Tibial artery (tissue), 4 donors: ENCODE results near the gene MED1.
"Not testable (repeated sequence)": the region's sequence is repeated elsewhere in the genome, so short reads cannot be mapped to it uniquely, and the experiment has no call there.

Experiments
- DNase-seq, 2 donors: peaks; one replicate each; pipeline ENCODE4 v3.0.0-alpha.2; 2019
- H3K27ac ChIP-seq, 2 donors: fragments of 200-600 bp; sonication (generic) in 1 of 2; 1 replicate in 1 of 2; 2 replicates in 1 of 2; pipeline ENCODE4 v1.5.1; 2018 to 2019; ENCODE audit warnings: mild to moderate bottlenecking in 1 of 2
- H3K27me3 ChIP-seq, 2 donors: fragments of 200-600 bp; sonication (generic) in 1 of 2; one replicate each; pipeline versions ENCODE4 v1.5.1 to v1.6.0; 2016 to 2019
- H3K36me3 ChIP-seq, 3 donors: fragments of 200-600 bp; sonication (generic) in 2 of 3; one replicate each; pipeline ENCODE4 v1.5.1; 2016 to 2019; ENCODE audit warnings: mild to moderate bottlenecking in 2 of 3
- H3K4me1 ChIP-seq, 4 donors: fragments of 200-600 bp; sonication (generic) in 2 of 4; 1 replicate in 3 of 4; 2 replicates in 1 of 4; pipeline ENCODE4 v1.5.1; 2016 to 2019
- H3K4me3 ChIP-seq, 2 donors: fragments of 200-600 bp; sonication (generic) in 1 of 2; 1 replicate in 1 of 2; 2 replicates in 1 of 2; pipeline ENCODE4 v1.5.1; 2018 to 2019; ENCODE audit warnings: mild to moderate bottlenecking in 2 of 2
- H3K9me3 ChIP-seq, 3 donors: fragments of 200-600 bp; sonication (generic) in 1 of 3; one replicate each; pipeline ENCODE4 v1.5.1; 2016 to 2019
- intact Hi-C: fragments of 100-400 bp; cut with DNase I; formaldehyde crosslinking; loops from one replicate; pipeline ENCODE4 v1.15.0; 2023; ENCODE audit warnings: low total_unique reads
- TF ChIP-seq, protein P1 (sequence below), 2 experiments: fragments of 200-600 bp in 1 of 2; fragments of 450-650 bp in 1 of 2; IDR thresholded peaks; one replicate each; pipeline ENCODE4 v1.5.1; 2017 to 2019; ENCODE audit warnings: antibody characterized with exemption in 2 of 2, mild to moderate bottlenecking in 1 of 2, moderate library complexity in 1 of 2

The MED1 gene

DNA sequence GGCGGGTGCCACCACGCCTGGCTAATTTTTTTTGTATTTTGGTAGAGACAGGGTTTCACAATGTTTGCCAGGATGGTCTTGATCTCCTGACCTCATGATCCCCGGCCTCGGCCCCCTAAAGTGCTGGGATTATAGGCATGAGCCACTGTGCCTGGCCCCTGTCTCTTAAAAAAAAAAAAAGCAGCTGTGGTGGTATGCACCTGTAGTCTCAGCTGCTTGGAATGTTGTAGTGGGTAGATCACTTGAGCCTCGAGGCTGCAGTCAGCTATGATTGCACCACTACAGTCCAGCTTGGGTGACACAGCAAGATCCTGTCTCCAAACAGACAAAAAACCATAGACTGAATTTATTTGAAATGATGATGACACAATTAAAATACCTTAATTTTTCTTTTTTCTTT lies 34.5 kb upstream of the MED1 start:
- TF ChIP-seq, protein P1, sequence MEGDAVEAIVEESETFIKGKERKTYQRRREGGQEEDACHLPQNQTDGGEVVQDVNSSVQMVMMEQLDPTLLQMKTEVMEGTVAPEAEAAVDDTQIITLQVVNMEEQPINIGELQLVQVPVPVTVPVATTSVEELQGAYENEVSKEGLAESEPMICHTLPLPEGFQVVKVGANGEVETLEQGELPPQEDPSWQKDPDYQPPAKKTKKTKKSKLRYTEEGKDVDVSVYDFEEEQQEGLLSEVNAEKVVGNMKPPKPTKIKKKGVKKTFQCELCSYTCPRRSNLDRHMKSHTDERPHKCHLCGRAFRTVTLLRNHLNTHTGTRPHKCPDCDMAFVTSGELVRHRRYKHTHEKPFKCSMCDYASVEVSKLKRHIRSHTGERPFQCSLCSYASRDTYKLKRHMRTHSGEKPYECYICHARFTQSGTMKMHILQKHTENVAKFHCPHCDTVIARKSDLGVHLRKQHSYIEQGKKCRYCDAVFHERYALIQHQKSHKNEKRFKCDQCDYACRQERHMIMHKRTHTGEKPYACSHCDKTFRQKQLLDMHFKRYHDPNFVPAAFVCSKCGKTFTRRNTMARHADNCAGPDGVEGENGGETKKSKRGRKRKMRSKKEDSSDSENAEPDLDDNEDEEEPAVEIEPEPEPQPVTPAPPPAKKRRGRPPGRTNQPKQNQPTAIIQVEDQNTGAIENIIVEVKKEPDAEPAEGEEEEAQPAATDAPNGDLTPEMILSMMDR (IDR thresholded peaks at IDR 0.05) = no peak
- Histone ChIP-seq H3K9me3 (no peaks in the 10 kb centered on the region), H3K36me3 (peaks cover 2 to 30% (median 7%) of the 10 kb centered on the region in 3 donors), H3K4me1 (peaks cover 0 to 15% (median 6%) of the 10 kb centered on the region in 4 donors), H3K4me3 (no peak overlapping the region), H3K27ac (no peak overlapping the region), H3K27me3 (no peaks in the 10 kb centered on the region)
- intact Hi-C loops = no loop called here
- DNase-seq = peak in 1 of 2 donors; percentile 53

DNA sequence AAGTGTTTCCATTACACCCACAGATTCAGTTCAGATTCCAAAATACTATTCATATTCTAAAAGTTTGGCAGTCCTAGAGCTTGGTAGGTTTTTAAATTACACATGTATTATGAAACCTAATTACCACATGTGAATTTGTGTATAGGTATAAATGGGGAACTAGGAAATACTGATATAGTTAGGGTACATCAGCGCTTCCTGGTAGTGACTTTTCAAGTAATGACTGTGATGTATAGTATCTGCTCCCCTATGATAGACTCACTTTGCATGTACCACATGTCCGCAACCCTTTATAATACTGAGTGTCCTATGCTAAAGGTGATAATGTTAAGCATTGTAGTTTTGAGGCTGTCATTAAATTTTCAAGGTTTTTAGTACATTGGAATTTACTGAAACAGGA lies 33.1 kb upstream of the MED1 start:
- H3K27me3 ChIP-seq = no peaks in the 10 kb centered on the region
- H3K36me3 ChIP-seq = peaks cover 0 to 28% (median 5%) of the 10 kb centered on the region in 3 donors
- no peaks in the 10 kb centered on the region for H3K9me3 ChIP-seq
- no peak for DNase-seq
- H3K27ac ChIP-seq = no peak overlapping the region
- intact Hi-C loops = no loop called here
- TF ChIP-seq, protein P1 (IDR thresholded peaks at IDR 0.05) = no peak
- no peak overlapping the region for H3K4me3 ChIP-seq
- H3K4me1 ChIP-seq = peaks cover 0 to 15% (median 6%) of the 10 kb centered on the region in 4 donors

DNA sequence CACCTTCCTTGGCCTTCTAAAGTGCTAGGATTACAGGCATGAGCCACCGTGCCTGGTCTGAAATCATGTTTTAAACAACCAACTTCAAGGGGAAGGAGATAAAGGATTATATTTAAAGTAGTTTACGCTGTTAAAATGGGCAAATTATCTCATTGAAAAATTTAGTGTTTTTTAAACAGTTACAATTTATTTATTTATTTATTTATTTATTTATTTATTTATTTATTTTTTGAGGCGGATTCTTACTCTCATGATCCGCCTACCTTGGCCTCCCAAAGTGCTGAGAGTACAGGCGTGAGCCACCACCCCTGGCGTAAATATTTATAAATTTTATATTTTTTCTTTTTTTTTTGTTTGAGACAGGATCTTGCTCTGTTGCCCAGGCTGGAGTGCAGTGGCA lies 32.4 kb upstream of the MED1 start:
- no peaks in the 10 kb centered on the region for H3K27me3 ChIP-seq
- H3K4me1 ChIP-seq = peaks cover 0 to 15% (median 6%) of the 10 kb centered on the region in 4 donors
- H3K9me3 ChIP-seq = no peaks in the 10 kb centered on the region
- no peak overlapping the region for H3K27ac ChIP-seq
- H3K4me3 ChIP-seq = no peak overlapping the region
- DNase-seq = peak in 1 of 2 donors; percentile 25
- H3K36me3 ChIP-seq = peaks cover 0 to 26% (median 5%) of the 10 kb centered on the region in 3 donors
- TF ChIP-seq, protein P1 (IDR thresholded peaks at IDR 0.05) = no peak
- intact Hi-C loops = no loop called here

DNA sequence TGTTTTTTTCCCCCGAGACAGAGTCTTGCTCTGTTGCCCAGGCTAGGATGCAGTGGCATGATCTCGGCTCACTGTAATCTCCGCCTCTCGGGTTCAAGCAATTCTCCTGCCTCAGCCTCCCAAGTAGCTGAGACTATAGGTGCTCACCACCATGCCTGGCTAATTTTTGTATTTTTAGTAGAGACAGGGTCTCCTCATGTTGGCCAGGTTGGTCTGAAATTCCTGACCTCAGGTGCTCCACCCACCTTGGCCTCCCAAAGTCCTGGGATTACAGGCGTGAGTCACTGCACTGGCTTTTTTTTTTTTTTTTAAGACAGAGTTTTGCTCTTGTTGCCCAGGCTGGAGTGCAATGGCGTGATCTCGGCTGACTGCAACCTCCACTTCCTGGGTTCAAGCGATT lies 28.6 kb upstream of the MED1 start:
- H3K36me3 ChIP-seq = peaks cover 0 to 58% (median 12%) of the 10 kb centered on the region in 3 donors
- H3K4me1 ChIP-seq, H3K27me3 ChIP-seq, H3K27ac ChIP-seq, H3K9me3 ChIP-seq, H3K4me3 ChIP-seq, intact Hi-C loops, DNase-seq: not testable (repeated sequence)

DNA sequence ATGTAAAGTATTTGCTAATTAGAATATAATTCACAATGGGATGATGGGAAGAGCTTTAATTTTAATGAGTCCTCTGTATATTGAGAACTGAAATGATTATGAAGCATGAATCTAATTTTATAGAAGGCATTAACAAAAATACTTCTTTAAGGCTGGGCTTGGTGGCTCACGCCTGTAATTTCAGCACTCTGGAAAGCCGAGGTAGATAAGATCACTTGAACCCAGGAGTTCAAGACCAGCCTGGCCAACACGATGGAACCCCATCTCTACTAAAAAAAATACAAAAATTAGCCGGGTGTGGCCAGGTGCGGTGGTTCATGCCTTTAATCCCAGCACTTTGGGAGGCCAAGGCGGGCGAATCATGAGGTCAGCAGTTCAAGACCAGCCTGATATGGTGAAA lies 22.2 kb upstream of the MED1 start:
- H3K4me1 ChIP-seq = no peaks in the 10 kb centered on the region
- peaks cover 26 to 76% (median 45%) of the 10 kb centered on the region in 3 donors for H3K36me3 ChIP-seq
- peak in 1 of 2 donors; percentile 15 for DNase-seq
- TF ChIP-seq, protein P1 (IDR thresholded peaks at IDR 0.05) = no peak
- intact Hi-C loops = no loop called here
- no peaks in the 10 kb centered on the region for H3K27me3 ChIP-seq
- H3K9me3 ChIP-seq = no peaks in the 10 kb centered on the region
- H3K27ac ChIP-seq = no peak overlapping the region
- H3K4me3 ChIP-seq = no peak overlapping the region

DNA sequence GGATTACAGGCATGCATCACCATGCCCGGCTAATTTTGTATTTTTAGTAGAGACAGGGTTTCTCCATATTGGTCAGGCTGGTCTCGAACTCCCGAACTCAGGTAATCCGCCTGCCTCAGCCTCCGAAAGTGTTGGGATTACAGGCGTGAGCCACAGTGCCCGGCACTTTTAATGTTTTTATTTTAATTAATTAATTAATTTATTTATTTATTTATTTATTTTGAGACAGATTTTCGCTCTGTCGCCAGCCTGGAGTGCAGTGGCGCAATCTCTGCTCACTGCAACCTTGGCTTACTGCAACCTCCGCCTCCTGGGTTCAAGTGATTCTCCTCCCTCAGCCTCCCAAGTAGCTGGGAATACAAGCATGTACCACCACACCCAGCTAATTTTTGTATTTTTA lies 17.5 kb upstream of the MED1 start:
- H3K27ac ChIP-seq, DNase-seq, intact Hi-C loops, H3K4me3 ChIP-seq, H3K27me3 ChIP-seq, H3K9me3 ChIP-seq: not testable (repeated sequence)
- peaks cover 0 to 27% (median 22%) of the 10 kb centered on the region in 4 donors for H3K4me1 ChIP-seq
- peaks cover 24 to 36% (median 30%) of the 10 kb centered on the region in 3 donors for H3K36me3 ChIP-seq

DNA sequence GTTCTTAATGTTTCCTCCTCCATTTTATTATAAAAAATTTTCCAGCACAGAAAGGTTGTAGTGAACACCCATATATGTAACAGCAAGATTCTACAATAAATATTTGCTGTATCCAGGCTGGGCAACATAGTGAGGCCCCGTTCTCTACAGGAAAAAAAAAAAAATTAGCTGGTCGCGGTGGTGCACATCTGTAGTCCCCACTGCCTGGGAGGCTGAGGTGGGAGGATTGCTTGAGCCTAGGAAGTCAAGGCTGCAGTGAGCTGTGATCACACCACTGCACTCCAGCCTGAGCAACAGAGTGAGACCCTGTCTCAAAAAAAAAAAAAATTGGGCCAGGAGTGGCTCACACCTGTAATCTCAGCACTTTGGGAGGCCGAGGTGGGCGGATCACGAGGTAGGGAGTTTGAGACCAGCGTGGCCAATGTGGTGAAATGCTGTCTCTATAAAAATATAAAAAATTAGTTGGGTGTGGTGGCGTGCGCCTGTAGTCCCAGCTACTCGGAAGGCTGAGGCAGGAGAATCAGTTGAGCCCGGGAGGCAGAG lies 13.6 kb upstream of the MED1 start:
- H3K27me3 ChIP-seq, H3K36me3 ChIP-seq, H3K9me3 ChIP-seq, H3K27ac ChIP-seq, intact Hi-C loops: not testable (repeated sequence)
- Histone ChIP-seq H3K4me1 (peaks cover 0 to 37% (median 25%) of the 10 kb centered on the region in 4 donors), H3K4me3 (peak overlapping the region; percentile 74 to 88)
- peak in 1 of 2 donors; percentile 44 for DNase-seq
